Measurements from ENCODE around the gene NFASC.

- no peak for TF ChIP-seq CTCF (conservative IDR thresholded peaks at IDR 0.05; ENCODE audit: low read depth, low read length)
- no peak for TF ChIP-seq EZH2 (IDR thresholded peaks at IDR 0.05; ENCODE audit: low read length, unreplicated experiment)
- no peak for TF ChIP-seq EZH2phosphoT487 (IDR thresholded peaks at IDR 0.05; ENCODE audit: borderline replicate concordance, low read length)
Observed at GRCh38 chr1:204945565-204945977, 74.9 kb downstream of the NFASC start.
